Natural killer cell (primary cell): ENCODE results near the gene USP9Y. TPM values are rescaled to one million over a fixed set of nuclear protein-coding genes. Genes with fewer than 3 reads are reported as not detected.

Experiments used
- ATAC-seq, 3 donors: fragments of 150-1000 bp in 2 of 3; fragments of 200-7000 bp in 1 of 3; cut with Tn5 transposase; 1 replicate in 1 of 3; 2 replicates in 2 of 3; pipeline ENCODE4 v1.10.0; 2021; ENCODE audit warnings: mild to moderate bottlenecking in 2 of 3, moderate library complexity in 2 of 3
- DNase-seq, 2 donors: peaks; one replicate each; pipeline versions ENCODE4 v3.0.0 to v3.0.0-alpha.2; 2013 to 2021; ENCODE audit warnings: mixed read lengths in 1 of 2
- H3K27ac ChIP-seq: one replicate; pipeline ENCODE4 v1.5.1; 2013; ENCODE audit warnings: mild to moderate bottlenecking, low read length
- H3K27me3 ChIP-seq: one replicate; pipeline ENCODE4 v1.6.1; 2013; ENCODE audit warnings: low read length; ENCODE audit not compliant: control insufficient read depth, insufficient read depth
- H3K36me3 ChIP-seq: one replicate; pipeline ENCODE4 v1.6.1; 2013; ENCODE audit warnings: low read length; ENCODE audit not compliant: control insufficient read depth, insufficient read depth
- H3K4me1 ChIP-seq: one replicate; pipeline ENCODE4 v1.6.1; 2013; ENCODE audit warnings: low read length; ENCODE audit not compliant: control insufficient read depth, insufficient read depth
- H3K4me3 ChIP-seq: one replicate; pipeline ENCODE4 v1.5.1; 2013; ENCODE audit warnings: low read length
- H3K9me3 ChIP-seq: one replicate; pipeline ENCODE4 v1.6.1; 2013; ENCODE audit warnings: low read length; ENCODE audit not compliant: control insufficient read depth, insufficient read depth
- H3K27ac Mint-ChIP-seq, 2 donors: one replicate each; pipeline ENCODE4 v1.8.0; 2022; ENCODE audit warnings: mild to moderate bottlenecking in 2 of 2, mixed read lengths in 2 of 2, moderate library complexity in 1 of 2
- H3K27me3 Mint-ChIP-seq, 2 donors: one replicate each; pipeline ENCODE4 v1.8.0; 2022; ENCODE audit warnings: low read depth in 2 of 2, mixed read lengths in 2 of 2
- H3K36me3 Mint-ChIP-seq: one replicate; pipeline ENCODE4 v1.8.0; 2022; ENCODE audit warnings: mixed read lengths
- H3K4me1 Mint-ChIP-seq, 2 donors: one replicate each; pipeline ENCODE4 v1.8.0; 2022; ENCODE audit warnings: mixed read lengths in 2 of 2
- H3K4me3 Mint-ChIP-seq: one replicate; pipeline ENCODE4 v1.8.0; 2022; ENCODE audit warnings: mild to moderate bottlenecking, moderate library complexity, mixed read lengths
- H3K9me3 Mint-ChIP-seq, 2 donors: one replicate each; pipeline ENCODE4 v1.8.0; 2022; ENCODE audit warnings: mixed read lengths in 2 of 2
- CTCF ChIP-seq: fragments of 200-600 bp; IDR thresholded peaks from one replicate; pipeline ENCODE4 v1.8.0; 2022; ENCODE audit warnings: antibody characterized with exemption
- WGBS: methylation state at CpG from one replicate; pipeline ENCODE4 v1.1.7; 2013; ENCODE audit warnings: missing lambda C conversion rate; ENCODE audit not compliant: insufficient coverage; 5-methylcytosine and 5-hydroxymethylcytosine counted together
- intact Hi-C: fragments of 100-400 bp; cut with micrococcal nuclease; formaldehyde crosslinking; loops from one replicate; pipeline ENCODE4 v1.14.2; 2022
- total RNA-seq, 4 donors: library from RNA; stranded (reverse); fragments of 120-200 nt in 1 of 4; gene quantifications; one replicate each; pipeline versions ENCODE4 v1.2.3 to v1.2.4, GENCODE V29; 2013 to 2022

Gene USP9Y
- total RNA-seq, 3 donors from 2014 or later (not counting 1 experiment from before 2014, with no cell fraction given): 32.5 to 38.2 TPM; not detected in 1

DNA sequence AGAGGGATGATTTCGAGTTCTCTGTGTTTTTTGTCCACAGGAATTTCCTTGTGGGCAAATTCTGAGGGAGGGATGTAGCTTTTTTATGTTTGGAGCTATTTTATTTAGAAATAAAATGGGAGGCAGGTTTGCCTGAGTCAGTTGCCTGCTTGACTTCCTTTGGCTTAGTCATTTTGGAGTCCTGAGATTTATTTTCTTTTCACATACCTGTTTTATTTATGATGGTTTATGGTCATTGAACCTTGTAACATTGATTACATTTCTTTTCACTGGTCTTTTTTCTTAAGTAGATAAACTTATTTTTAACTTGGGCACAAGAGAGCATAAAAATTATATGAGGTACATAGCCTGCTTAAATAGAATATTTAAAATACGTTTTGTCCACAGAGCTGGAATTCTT lies 12.7 kb upstream of the USP9Y start:
- intact Hi-C loops: no loop called here
- no peak for ATAC-seq
- H3K9me3 ChIP-seq: no peaks in the 10 kb centered on the region
- no peak overlapping the region for H3K27ac ChIP-seq
- H3K27ac Mint-ChIP-seq: no peak overlapping the region
- peaks cover 3% of the 10 kb centered on the region for H3K36me3 ChIP-seq
- no peaks in the 10 kb centered on the region for H3K36me3 Mint-ChIP-seq
- H3K4me3 ChIP-seq: no peak overlapping the region
- TF ChIP-seq CTCF: no peak
- H3K4me3 Mint-ChIP-seq: no peak overlapping the region
- DNase-seq: no peak
- no peaks in the 10 kb centered on the region for H3K27me3 ChIP-seq
- no peaks in the 10 kb centered on the region for H3K9me3 Mint-ChIP-seq
- H3K27me3 Mint-ChIP-seq: no peaks in the 10 kb centered on the region
- H3K4me1 Mint-ChIP-seq: peaks cover 0 to 6% of the 10 kb centered on the region in 2 donors
- H3K4me1 ChIP-seq: no peaks in the 10 kb centered on the region
- 88% methylated on average over 1 of the region's 2 CpGs for WGBS

DNA sequence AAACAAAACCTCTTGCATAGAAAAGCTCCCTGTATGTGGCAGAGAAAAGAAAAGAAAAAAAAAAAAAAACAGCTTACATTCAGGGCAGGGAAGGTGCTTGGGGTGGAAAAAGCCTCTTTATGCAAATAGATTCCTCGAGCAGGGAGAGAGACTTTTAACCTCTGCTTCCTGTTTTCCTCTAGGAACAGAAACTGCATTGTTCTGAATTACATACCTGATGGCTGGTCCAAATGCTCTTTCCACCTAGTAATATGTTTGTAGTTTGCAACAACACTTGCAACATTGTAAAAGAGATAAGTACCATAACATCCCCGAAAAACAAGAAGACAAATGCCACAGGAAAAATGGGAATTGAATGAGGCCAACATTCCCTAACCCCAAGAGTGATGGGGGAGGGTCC lies 944 bp upstream of the USP9Y start:
- H3K9me3 Mint-ChIP-seq: no peaks in the 10 kb centered on the region
- Histone ChIP-seq H3K27ac (no peak overlapping the region), H3K9me3 (peaks cover 6% of the 10 kb centered on the region), H3K27me3 (no peaks in the 10 kb centered on the region), H3K36me3 (no peaks in the 10 kb centered on the region), H3K4me1 (no peaks in the 10 kb centered on the region), H3K4me3 (no peak overlapping the region)
- DNase-seq (no peak), ATAC-seq (no peak)
- H3K27me3 Mint-ChIP-seq: no peaks in the 10 kb centered on the region
- no peak for TF ChIP-seq CTCF
- WGBS: no CpG with 5 or more reads among the region's 2 CpGs
- H3K36me3 Mint-ChIP-seq: no peaks in the 10 kb centered on the region
- no peak overlapping the region for H3K4me3 Mint-ChIP-seq
- no peak overlapping the region for H3K27ac Mint-ChIP-seq
- intact Hi-C loops: no loop called here
- H3K4me1 Mint-ChIP-seq: peaks cover 0 to 15% of the 10 kb centered on the region in 2 donors

DNA sequence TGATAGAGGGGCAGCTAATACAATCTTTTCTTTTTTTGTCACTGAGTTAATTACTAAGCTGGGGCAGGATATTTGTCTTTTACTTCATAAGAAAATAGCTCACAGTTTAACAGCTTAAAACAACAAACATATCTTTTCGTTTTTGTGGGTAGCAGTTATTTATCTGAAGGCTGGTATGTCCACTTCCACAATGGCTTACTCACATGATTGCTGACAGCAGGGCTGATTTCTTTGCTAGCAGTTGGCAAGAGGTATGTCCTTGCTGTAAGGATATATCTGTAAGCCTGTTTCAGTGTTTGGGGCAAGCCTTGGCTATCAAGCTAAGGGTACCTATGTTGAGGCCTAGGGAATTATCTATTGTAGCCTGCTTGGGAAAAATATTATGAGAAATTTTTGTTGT lies 1.1 kb downstream of the USP9Y start:
- Mint-ChIP-seq H3K4me3 (no peak overlapping the region), H3K4me1 (peaks cover 0 to 21% of the 10 kb centered on the region in 2 donors), H3K36me3 (no peaks in the 10 kb centered on the region), H3K27ac (peak overlapping the region in 1 of 2 donors; percentile 58), H3K9me3 (no peaks in the 10 kb centered on the region), H3K27me3 (no peaks in the 10 kb centered on the region)
- WGBS: no CpG with 5 or more reads among the region's 1 CpG
- intact Hi-C loops: no loop called here
- ATAC-seq: no peak
- Histone ChIP-seq H3K4me1 (no peaks in the 10 kb centered on the region), H3K9me3 (peaks cover 6% of the 10 kb centered on the region), H3K4me3 (no peak overlapping the region), H3K27ac (no peak overlapping the region), H3K27me3 (no peaks in the 10 kb centered on the region), H3K36me3 (no peaks in the 10 kb centered on the region)
- no peak for TF ChIP-seq CTCF
- no peak for DNase-seq

- Mint-ChIP-seq H3K27ac (peak overlapping the region in 1 of 2 donors; percentile 61), H3K36me3 (no peaks in the 10 kb centered on the region), H3K9me3 (no peaks in the 10 kb centered on the region), H3K27me3 (no peaks in the 10 kb centered on the region), H3K4me1 (peaks cover 0 to 20% of the 10 kb centered on the region in 2 donors), H3K4me3 (no peak overlapping the region)
- H3K27me3 ChIP-seq: no peaks in the 10 kb centered on the region
- H3K27ac ChIP-seq: no peak overlapping the region
- H3K36me3 ChIP-seq: peaks cover 2% of the 10 kb centered on the region
- WGBS: 53% methylated on average over 2 of the region's 2 CpGs
- no peak for TF ChIP-seq CTCF
- H3K4me3 ChIP-seq: no peak overlapping the region
- no peak for ATAC-seq
- intact Hi-C loops: no loop called here
- DNase-seq: peak in 1 of 2 donors; percentile 14
- H3K4me1 ChIP-seq: no peaks in the 10 kb centered on the region
- H3K9me3 ChIP-seq: no peaks in the 10 kb centered on the region
Observed at GRCh38 chrY:12710460-12710859, 9.4 kb downstream of the USP9Y start.
